DOHH2 (cell line): Measurements from ENCODE around the gene ARNT2.

ENCODE experiments used
- CTCF ChIP-seq: fragments of 200-600 bp; sonication (generic); IDR thresholded peaks from one replicate; pipeline ENCODE4 v1.5.1; 2014; ENCODE audit warnings: antibody characterized with exemption, mild to moderate bottlenecking, low read depth, low read length; ENCODE audit not compliant: poor library complexity, severe bottlenecking
- EZH2phosphoT487 ChIP-seq: fragments of 200-600 bp; sonication (generic); IDR thresholded peaks from 2 replicates; pipeline ENCODE4 v1.6.1; 2017; ENCODE audit warnings: borderline replicate concordance, mild to moderate bottlenecking, antibody characterized with exemption, low read length, moderate library complexity, mixed read lengths

DNA sequence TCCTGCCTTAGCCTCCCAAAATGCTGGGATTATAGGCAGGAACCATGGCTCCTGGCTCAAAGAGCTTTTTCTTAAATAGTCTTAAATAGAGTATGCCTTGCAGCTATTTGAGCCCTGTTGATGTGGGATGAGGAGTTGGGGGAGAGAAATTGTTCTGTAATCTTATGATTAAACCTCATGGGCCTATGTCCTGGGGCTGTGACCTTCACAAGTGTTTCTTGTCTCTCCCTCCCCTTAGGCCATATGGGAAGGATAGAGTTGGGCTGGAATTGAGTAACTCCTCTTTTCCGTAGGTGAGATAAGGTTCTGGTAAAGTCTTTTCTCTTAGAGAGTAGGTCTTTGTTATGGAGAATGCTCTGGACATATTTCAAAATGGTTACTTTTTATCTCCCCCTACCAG, 114.3 kb downstream of the ARNT2 start:
- TF ChIP-seq CTCF: no peak
- TF ChIP-seq EZH2phosphoT487: no peak
